GM19467 (cell line): ENCODE results near the gene ARVCF.

ENCODE experiments used
- ATAC-seq: cut with Tn5 transposase; IDR thresholded peaks from one replicate; pipeline ENCODE4 v1.9.1; 2021; ENCODE audit warnings: mild to moderate bottlenecking, moderate library complexity; ENCODE audit not compliant: unreplicated experiment

Gene ARVCF

GRCh38 chr22:19921544-19922081, 95.0 kb downstream of the ARVCF start:
- no peak for ATAC-seq
